IPS DF 6.9 (cell line): ENCODE data around the gene CAMSAP3.

Source experiments
- DNase-seq: peaks from one replicate; pipeline ENCODE4 v3.0.0-alpha.2; 2013; ENCODE audit warnings: low read depth, low spot score
- H3K27ac ChIP-seq: one replicate; pipeline ENCODE4 v1.5.1; 2013; ENCODE audit warnings: low read length, control low read depth
- H3K27me3 ChIP-seq: 2 replicates; pipeline ENCODE4 v1.6.1; 2013; ENCODE audit warnings: mild to moderate bottlenecking, low read length; ENCODE audit not compliant: control insufficient read depth, insufficient read depth
- H3K36me3 ChIP-seq: 2 replicates; pipeline ENCODE4 v1.6.1; 2013; ENCODE audit warnings: low read length; ENCODE audit not compliant: control insufficient read depth, insufficient read depth
- H3K4me1 ChIP-seq: 2 replicates; pipeline ENCODE4 v1.6.1; 2013; ENCODE audit warnings: low read length; ENCODE audit not compliant: control insufficient read depth, insufficient read depth
- H3K4me3 ChIP-seq: 2 replicates; pipeline ENCODE4 v1.5.1; 2013; ENCODE audit warnings: mild to moderate bottlenecking, low read length
- H3K9me3 ChIP-seq: 2 replicates; pipeline ENCODE4 v1.6.1; 2013; ENCODE audit warnings: low read length, inconsistent platforms; ENCODE audit not compliant: control insufficient read depth, insufficient read depth
- WGBS: extraction: QIAGEN DNeasy Blood & Tissue Kit; methylation state at CpG from one replicate; pipeline ENCODE4 v1.1.7; 2013; ENCODE audit warnings: mixed read lengths, missing lambda C conversion rate; ENCODE audit not compliant: insufficient read length, insufficient coverage; 5-methylcytosine and 5-hydroxymethylcytosine counted together

The CAMSAP3 gene

DNA sequence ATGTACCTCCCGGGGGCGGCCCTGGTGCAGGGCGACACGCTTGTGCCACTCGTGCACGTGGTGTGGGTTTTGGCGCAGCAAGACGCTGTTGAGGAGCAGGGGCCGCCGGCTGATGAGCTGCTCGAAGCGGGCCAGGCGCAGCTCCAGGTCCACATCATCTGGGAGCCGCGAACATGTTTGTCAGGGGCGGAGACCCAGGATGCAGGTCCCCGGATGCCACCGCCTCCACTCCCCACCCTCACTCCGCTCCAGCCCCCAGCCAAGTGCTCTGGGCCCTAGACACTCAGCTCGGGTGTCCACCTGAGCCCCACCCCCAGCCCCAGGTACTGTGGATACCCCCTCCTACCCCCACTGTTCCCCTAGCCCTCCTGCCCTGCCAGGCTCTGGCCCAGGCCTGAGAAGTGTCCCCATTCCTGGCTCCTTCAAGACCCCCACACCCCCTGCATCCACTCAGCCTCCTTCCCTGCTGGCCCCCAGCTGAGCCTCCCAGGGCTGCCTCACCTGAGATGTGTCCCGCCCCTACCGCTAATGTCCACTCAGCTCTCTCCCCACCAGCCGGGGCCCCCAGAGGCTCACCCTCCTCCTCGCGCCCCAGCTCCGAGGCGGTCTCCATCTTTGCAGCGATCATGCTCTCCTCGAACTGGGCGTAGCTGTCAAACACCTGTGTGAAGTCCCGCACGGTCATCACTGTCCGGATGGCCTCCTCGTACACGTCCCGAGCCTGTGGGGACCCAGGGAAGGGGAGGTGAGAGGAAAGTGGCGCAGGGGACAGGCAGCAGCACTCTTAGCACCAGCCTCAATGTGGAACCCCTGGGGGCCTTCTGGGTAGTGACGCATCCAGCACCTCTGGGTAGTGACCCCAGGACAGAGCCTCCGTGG lies 28.3 kb downstream of the CAMSAP3 start:
- DNase-seq, result no peak
- H3K4me3 ChIP-seq, result no peak overlapping the region
- WGBS, result no CpG with 5 or more reads among the region's 39 CpGs
- peaks cover 51% of the 10 kb centered on the region for H3K36me3 ChIP-seq
- no peaks in the 10 kb centered on the region for H3K27me3 ChIP-seq
- H3K27ac ChIP-seq, result no peak overlapping the region
- no peaks in the 10 kb centered on the region for H3K4me1 ChIP-seq
- no peaks in the 10 kb centered on the region for H3K9me3 ChIP-seq

DNA sequence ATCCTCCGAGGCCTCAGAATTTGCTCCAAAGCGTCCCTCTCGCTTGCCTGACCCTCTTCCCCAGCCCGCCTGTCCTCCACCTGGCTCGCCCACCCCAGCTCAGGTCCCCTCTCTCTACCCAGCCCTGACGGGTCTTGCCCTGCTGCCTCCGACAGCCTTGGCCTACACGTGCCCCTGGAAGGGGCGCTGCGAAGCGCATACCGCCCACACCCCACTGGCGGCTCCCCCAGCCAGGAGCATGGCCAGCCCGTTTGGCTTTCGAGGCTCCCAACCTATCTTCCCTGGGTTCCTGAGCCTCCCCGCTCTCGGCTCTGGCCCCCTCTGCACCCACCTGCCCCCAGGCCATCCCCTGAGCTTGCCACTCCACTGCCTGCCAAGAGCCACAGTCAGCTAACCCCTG lies 29.1 kb downstream of the CAMSAP3 start:
- no peak for DNase-seq
- no peaks in the 10 kb centered on the region for H3K9me3 ChIP-seq
- no peaks in the 10 kb centered on the region for H3K4me1 ChIP-seq
- no peak overlapping the region for H3K4me3 ChIP-seq
- H3K27me3 ChIP-seq, result no peaks in the 10 kb centered on the region
- no peak overlapping the region for H3K27ac ChIP-seq
- peaks cover 46% of the 10 kb centered on the region for H3K36me3 ChIP-seq
- no CpG with 5 or more reads among the region's 17 CpGs for WGBS

DNA sequence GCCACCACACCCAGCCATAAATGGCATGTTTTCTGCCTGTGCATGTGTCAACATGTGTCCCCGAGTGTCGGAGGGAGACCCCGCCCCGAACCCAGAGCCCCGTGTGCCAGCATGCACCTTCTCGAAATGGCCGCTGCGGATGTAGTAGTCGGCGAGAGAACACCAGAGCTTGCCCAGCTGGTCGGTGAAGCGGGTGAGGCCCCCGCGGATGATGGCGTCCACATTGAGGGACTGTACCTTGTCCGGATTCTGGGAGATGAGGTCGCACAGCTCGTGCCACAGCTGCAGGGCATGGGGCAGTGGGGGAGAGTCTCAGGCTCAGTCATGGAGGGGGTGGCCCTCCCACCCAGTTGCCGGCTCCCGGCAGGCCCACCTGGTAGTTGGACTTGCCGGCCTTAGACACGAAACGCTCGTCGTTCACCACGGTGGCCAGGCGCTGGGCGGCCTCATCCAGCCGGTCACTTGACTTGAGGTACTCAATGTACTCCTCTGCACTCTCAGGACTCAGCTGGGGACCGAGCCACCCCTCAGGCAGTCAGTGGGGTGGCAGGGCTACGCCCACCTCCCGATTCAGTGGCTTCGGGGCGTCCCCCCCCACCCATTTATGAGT lies 30.2 kb downstream of the CAMSAP3 start:
- Histone ChIP-seq H3K36me3 (peaks cover 37% of the 10 kb centered on the region), H3K4me3 (no peak overlapping the region), H3K9me3 (no peaks in the 10 kb centered on the region), H3K4me1 (no peaks in the 10 kb centered on the region), H3K27ac (no peak overlapping the region), H3K27me3 (no peaks in the 10 kb centered on the region)
- WGBS, result no CpG with 5 or more reads among the region's 34 CpGs
- no peak for DNase-seq

DNA sequence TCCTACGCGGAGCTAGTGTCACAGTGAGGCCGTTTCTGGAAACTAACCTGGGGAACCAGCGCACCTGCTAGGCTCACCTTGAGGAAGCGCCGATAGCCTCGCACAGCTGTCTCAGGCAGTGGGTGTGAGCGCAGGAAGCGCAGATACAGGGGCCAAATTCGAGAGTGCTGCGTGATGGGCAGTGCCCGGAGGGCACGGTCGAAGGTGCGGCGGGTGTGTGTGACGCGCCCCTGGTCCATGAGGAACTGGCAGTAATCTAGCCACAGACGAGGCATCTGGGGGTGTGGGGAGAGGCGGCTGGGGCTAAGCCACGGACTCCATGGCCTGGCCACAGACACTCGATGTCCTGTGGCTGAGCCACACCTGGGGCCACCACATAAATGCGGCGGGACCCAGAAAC lies 31.5 kb downstream of the CAMSAP3 start:
- no peak overlapping the region for H3K27ac ChIP-seq
- DNase-seq, result no peak
- H3K4me3 ChIP-seq, result no peak overlapping the region
- H3K9me3 ChIP-seq, result no peaks in the 10 kb centered on the region
- H3K36me3 ChIP-seq, result peaks cover 29% of the 10 kb centered on the region
- WGBS, result no CpG with 5 or more reads among the region's 24 CpGs
- H3K4me1 ChIP-seq, result no peaks in the 10 kb centered on the region
- H3K27me3 ChIP-seq, result no peaks in the 10 kb centered on the region

DNA sequence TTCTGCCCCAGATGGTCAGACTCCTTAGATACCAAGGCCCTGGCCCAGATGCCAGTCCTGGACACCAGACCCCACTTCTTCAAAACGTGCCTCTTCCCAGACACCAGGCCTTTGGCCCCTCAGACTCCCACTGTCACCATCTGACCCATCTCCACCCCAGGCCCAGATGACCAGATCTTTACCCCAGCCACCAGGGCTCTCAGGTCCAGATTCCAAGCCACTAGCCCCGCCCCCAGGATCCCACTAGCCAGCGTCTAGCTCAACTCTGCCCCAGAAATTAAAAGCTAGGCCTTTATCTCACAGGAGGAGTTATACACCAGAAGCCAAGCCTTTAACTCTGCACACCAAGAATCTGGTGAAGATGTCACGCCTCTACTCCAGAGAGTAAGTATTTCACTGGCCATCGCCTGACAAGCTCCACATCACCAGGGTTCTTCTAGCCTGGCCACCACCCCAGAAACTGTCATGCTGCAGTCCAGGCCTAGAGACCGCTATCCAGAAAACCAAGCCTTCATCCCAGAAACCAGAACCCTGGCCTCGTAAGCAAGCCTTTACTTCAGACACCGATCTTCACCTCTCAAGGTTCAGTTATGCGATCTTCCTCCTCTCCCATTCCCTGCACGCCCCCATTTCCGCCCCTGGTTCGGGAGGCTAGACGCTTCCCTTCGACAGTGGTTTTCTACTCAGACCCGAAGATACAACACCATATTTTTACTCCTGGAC lies 33.1 kb downstream of the CAMSAP3 start:
- Histone ChIP-seq H3K27me3 (no peaks in the 10 kb centered on the region; the same call in 1 of the 2 replicates), H3K4me3 (peak overlapping the region; percentile 89), H3K36me3 (peaks cover 18% of the 10 kb centered on the region; the same call in 1 of the 2 replicates), H3K27ac (no peak overlapping the region), H3K9me3 (no peaks in the 10 kb centered on the region), H3K4me1 (no peaks in the 10 kb centered on the region; the same call in 1 of the 2 replicates)
- WGBS, result no CpG with 5 or more reads among the region's 15 CpGs
- DNase-seq, result no peak

DNA sequence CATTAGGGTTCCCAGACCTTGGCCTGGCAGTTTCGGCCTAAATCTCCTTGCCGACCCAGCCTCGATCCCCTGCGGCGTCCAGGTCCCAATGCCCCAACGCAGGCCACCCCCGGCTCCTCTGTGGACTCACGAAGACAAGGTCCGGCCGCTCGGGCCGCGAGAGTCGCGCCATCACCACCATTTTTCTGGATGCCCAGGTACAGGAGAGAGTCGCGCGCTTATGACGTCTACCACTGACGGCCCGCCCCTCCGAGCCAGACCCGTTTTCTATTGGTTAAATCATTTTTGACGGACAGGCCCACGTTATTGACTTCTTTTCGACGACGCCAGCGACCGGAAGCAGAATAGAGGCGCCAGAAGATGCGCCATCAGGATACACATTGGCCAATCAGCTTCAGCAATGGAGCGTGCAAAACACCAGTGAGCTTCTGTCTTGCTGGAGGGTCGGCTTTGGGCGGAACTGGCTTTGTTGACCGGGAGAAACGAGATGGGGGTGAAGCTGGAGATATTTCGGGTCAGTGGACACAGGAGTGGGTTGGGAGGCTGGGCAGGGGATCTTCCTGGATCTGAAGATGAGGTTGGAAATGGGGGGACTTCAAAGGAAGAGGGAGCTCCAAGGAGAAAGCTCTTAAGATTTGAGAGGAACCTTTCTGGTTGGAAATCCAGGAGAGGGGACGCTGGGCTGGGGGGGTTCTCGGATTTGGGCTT lies 33.8 kb downstream of the CAMSAP3 start, which contains the start of the genes PET100 and XAB2:
TSS of gene PET100 (plus strand) at position 447 of the 708 bp plus-strand sequence. CDS start at position 488, 41 bp downstream.
TSS of gene XAB2 (minus strand) at position 199 of the 708 bp plus-strand sequence. CDS start at position 181, 18 bp downstream.
- Histone ChIP-seq H3K4me3 (peak within 1 kb of the TSS; percentile 89), H3K4me1 (no peaks in the 10 kb centered on the region; the same call in 1 of the 2 replicates), H3K36me3 (peaks cover 13% of the 10 kb centered on the region; the same call in 1 of the 2 replicates), H3K27me3 (no peaks in the 10 kb centered on the region; the same call in 1 of the 2 replicates), H3K9me3 (no peaks in the 10 kb centered on the region), H3K27ac (no peak within 1 kb of the TSS)
- no CpG with 5 or more reads among the region's 40 CpGs for WGBS
- peak; percentile 95 for DNase-seq

DNA sequence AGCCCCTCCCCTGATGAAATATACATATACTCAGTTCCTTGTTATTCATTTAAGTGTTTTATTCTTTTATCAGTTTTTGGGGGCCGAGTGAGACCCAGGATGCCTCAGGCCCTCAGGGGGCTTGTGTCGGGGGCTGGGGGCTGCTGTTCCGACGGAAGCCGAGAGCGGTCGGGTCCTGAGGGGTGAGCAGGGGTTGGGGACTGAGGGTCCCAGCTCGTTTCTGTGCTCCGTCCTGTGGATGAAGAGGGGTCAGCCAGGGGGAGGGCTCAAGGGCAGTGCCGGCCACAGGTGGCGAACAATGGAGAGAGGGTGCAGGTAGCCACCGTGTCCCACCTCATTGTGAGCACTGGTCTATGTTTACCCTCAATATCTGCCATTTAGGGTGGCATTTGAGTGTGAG lies 35.9 kb downstream of the CAMSAP3 start:
- H3K36me3 ChIP-seq, result peaks cover 3% of the 10 kb centered on the region; the same call in 1 of the 2 replicates
- H3K9me3 ChIP-seq, result no peaks in the 10 kb centered on the region
- H3K27me3 ChIP-seq, result no peaks in the 10 kb centered on the region; the same call in none of the 2 replicates
- peaks cover under 1% of the 10 kb centered on the region for H3K4me1 ChIP-seq
- no peak overlapping the region for H3K27ac ChIP-seq
- no peak for DNase-seq
- no CpG with 5 or more reads among the region's 12 CpGs for WGBS
- H3K4me3 ChIP-seq, result no peak overlapping the region

DNA sequence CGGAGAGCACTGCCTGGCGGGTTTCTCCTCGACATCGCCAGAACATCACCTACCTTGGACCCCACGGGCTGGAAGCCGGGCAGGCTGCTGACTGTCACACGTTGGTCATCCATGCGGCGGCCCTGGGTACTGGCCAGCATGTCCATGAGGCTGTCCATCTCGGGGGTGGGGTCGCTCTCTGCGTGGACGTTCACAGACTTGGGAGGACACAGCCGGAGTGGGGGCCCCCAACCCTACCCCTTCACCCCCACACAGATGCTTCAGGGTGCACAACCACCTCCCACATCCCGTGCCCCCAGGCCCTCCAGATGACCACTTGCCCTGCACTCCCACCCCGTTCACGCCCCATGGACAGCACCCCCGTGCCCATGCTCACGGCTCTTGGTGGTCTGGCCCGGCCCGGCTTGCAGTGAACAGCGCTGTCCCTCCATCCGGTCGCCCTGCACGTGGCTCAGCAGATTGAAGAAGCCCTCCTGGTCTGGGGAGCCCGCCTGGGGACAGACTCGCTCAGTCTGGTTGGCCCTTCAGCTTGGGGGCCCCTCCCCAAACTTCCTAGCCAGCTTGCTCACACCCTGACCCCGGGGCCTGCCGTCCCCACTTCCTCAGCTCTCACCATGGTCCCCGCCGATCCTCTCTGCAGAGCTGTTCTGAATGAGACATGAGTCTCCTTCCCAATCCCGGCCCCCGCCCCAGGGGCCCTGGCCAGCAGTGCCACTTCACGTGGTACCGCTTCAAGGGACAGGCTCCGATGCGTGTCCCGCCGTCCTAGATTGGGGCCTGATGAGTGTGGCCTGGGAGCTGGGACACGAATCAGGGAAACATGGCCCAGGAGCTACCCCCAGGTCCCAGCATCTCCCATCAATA lies 36.9 kb downstream of the CAMSAP3 start:
- H3K4me1 ChIP-seq, result peaks cover 2% of the 10 kb centered on the region
- no peaks in the 10 kb centered on the region for H3K9me3 ChIP-seq
- no CpG with 5 or more reads among the region's 40 CpGs for WGBS
- H3K27ac ChIP-seq, result no peak overlapping the region
- DNase-seq, result no peak
- H3K27me3 ChIP-seq, result no peaks in the 10 kb centered on the region; the same call in none of the 2 replicates
- no peak overlapping the region for H3K4me3 ChIP-seq
- H3K36me3 ChIP-seq, result peaks cover 3% of the 10 kb centered on the region; the same call in 1 of the 2 replicates

DNA sequence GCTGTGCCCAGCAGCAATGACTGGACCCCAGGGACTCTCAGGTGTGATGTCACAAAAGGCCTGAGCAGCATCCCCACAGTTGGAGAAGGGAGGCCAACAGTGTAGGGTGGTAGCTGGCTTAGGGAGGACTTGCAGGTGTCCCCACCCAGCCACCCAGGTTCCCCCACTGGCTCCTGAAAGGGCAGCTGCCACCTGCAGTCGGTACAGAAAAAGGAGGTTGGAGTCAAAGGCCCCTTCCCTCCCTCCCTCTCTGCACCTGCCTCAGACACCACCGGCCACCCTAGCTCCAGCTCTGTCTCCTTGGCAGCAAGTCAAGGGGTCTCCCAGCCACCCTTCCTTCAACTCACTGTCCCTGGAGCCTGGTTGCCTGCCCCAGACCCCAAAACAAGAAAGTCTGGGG lies 38.0 kb downstream of the CAMSAP3 start, which contains the start of gene PCP2:
TSS of gene PCP2 (minus strand) at position 22 of the 400 bp plus-strand sequence. CDS start 262 bp downstream, outside the sequence.
- Histone ChIP-seq H3K4me1 (peaks cover 2% of the 10 kb centered on the region), H3K4me3 (no peak within 1 kb of the TSS), H3K27me3 (no peaks in the 10 kb centered on the region; the same call in none of the 2 replicates), H3K27ac (no peak within 1 kb of the TSS), H3K9me3 (no peaks in the 10 kb centered on the region), H3K36me3 (peaks cover 3% of the 10 kb centered on the region; the same call in 1 of the 2 replicates)
- WGBS, result no CpG with 5 or more reads among the region's 2 CpGs
- no peak for DNase-seq
